ENCODE measurements around the gene B3GNT2. TPM values are rescaled to one million over a fixed set of nuclear protein-coding genes. Genes with fewer than 3 reads are reported as not detected.

The B3GNT2 gene
- total and polyA plus RNA-seq, 3 donors from 2014 or later, result 19.7 to 20.9 (median 20.9) TPM

- H3K27ac ChIP-seq, result no peak overlapping the region
- H3K4me3 ChIP-seq, result no peak overlapping the region
- no peaks in the 10 kb centered on the region for H3K27me3 ChIP-seq
- H3K4me1 ChIP-seq, result no peaks in the 10 kb centered on the region
- H3K9me3 ChIP-seq, result no peaks in the 10 kb centered on the region
- intact Hi-C loops (cut with DNase I; ENCODE audit: low total_unique reads), result no loop called here
- H3K36me3 ChIP-seq (ENCODE audit: low read depth, missing control alignments), result no peaks in the 10 kb centered on the region
- no peak for DNase-seq
- TF ChIP-seq CTCF (IDR thresholded peaks at IDR 0.05), result no peak
- TF ChIP-seq POLR2A (IDR thresholded peaks at IDR 0.05), result no peak
Measured at GRCh38 chr2:62176801-62177200, 19.1 kb upstream of the B3GNT2 start.

GRCh38 chr2:62177392-62178049 is 18.4 kb upstream of the B3GNT2 start:
- TF ChIP-seq CTCF (IDR thresholded peaks at IDR 0.05) (no peak), POLR2A (IDR thresholded peaks at IDR 0.05) (no peak)
- DNase-seq, result no peak
- H3K36me3 ChIP-seq (ENCODE audit: low read depth, missing control alignments), result no peaks in the 10 kb centered on the region
- no peaks in the 10 kb centered on the region for H3K4me1 ChIP-seq
- 95 to 96% methylated on average over 4 of the region's 4 CpGs for WGBS, 2 donors
- H3K27ac ChIP-seq, result no peak overlapping the region
- H3K4me3 ChIP-seq, result no peak overlapping the region
- H3K27me3 ChIP-seq, result no peaks in the 10 kb centered on the region
- no peaks in the 10 kb centered on the region for H3K9me3 ChIP-seq
- intact Hi-C loops (cut with DNase I; ENCODE audit: low total_unique reads), result no loop called here

- intact Hi-C loops (cut with DNase I; ENCODE audit: low total_unique reads), result no loop called here
- no peaks in the 10 kb centered on the region for H3K4me1 ChIP-seq
- WGBS, 2 donors, result 46 to 51% methylated on average over 4 to 5 of the region's 5 CpGs
- H3K4me3 ChIP-seq, result no peak overlapping the region
- H3K27ac ChIP-seq, result no peak overlapping the region
- no peaks in the 10 kb centered on the region for H3K9me3 ChIP-seq
- H3K36me3 ChIP-seq (ENCODE audit: low read depth, missing control alignments), result no peaks in the 10 kb centered on the region
- TF ChIP-seq CTCF (IDR thresholded peaks at IDR 0.05), result no peak
- TF ChIP-seq POLR2A (IDR thresholded peaks at IDR 0.05), result no peak
- peak; percentile 53 for DNase-seq
- no peaks in the 10 kb centered on the region for H3K27me3 ChIP-seq
Measured at GRCh38 chr2:62178741-62179271, 17.1 kb upstream of the B3GNT2 start.

- WGBS, 2 donors, result 82 to 84% methylated on average over 4 of the region's 4 CpGs
- Histone ChIP-seq H3K4me3 (no peak overlapping the region), H3K36me3 (ENCODE audit: low read depth, missing control alignments) (no peaks in the 10 kb centered on the region), H3K4me1 (no peaks in the 10 kb centered on the region), H3K27ac (no peak overlapping the region), H3K27me3 (no peaks in the 10 kb centered on the region), H3K9me3 (no peaks in the 10 kb centered on the region)
- intact Hi-C loops (cut with DNase I; ENCODE audit: low total_unique reads), result no loop called here
- DNase-seq, result no peak
- TF ChIP-seq POLR2A (IDR thresholded peaks at IDR 0.05), result no peak
- TF ChIP-seq CTCF (IDR thresholded peaks at IDR 0.05), result no peak
Measured at GRCh38 chr2:62180975-62181374, 14.9 kb upstream of the B3GNT2 start.

GRCh38 chr2:62181843-62182242 is 14.1 kb upstream of the B3GNT2 start:
- H3K4me3 ChIP-seq, result no peak overlapping the region
- no peaks in the 10 kb centered on the region for H3K27me3 ChIP-seq
- H3K9me3 ChIP-seq, result no peaks in the 10 kb centered on the region
- no peaks in the 10 kb centered on the region for H3K36me3 ChIP-seq (ENCODE audit: low read depth, missing control alignments)
- TF ChIP-seq POLR2A (IDR thresholded peaks at IDR 0.05) (no peak), CTCF (IDR thresholded peaks at IDR 0.05) (no peak)
- H3K4me1 ChIP-seq, result no peaks in the 10 kb centered on the region
- no peak for DNase-seq
- no peak overlapping the region for H3K27ac ChIP-seq
- intact Hi-C loops (cut with DNase I; ENCODE audit: low total_unique reads), result no loop called here
- WGBS, 2 donors, result 88 to 94% methylated on average over 3 of the region's 3 CpGs
